ENCODE results near the gene NID1. TPM values are rescaled to one million over a fixed set of nuclear protein-coding genes. Genes with fewer than 3 reads are reported as not detected.

NID1 gene
- total RNA-seq, 6 donors from 2014 or later = 26.8 to 81.1 (median 46.1) TPM

- Histone ChIP-seq H3K9me3 (no peaks in the 10 kb centered on the region), H3K36me3 (peaks cover 0 to 46% (median 11%) of the 10 kb centered on the region in 4 donors), H3K27me3 (no peaks in the 10 kb centered on the region), H3K27ac (peak overlapping the region; percentile 32 to 73 (median 64)), H3K4me1 (peaks cover 4 to 16% (median 9%) of the 10 kb centered on the region in 4 donors), H3K4me3 (no peak overlapping the region)
- TF ChIP-seq CTCF (IDR thresholded peaks at IDR 0.05) (no peak), EP300 (IDR thresholded peaks at IDR 0.05) (no peak), POLR2AphosphoS5 (IDR thresholded peaks at IDR 0.05) (no peak), POLR2A (IDR thresholded peaks at IDR 0.05) (no peak)
- WGBS, 2 donors = 52 to 68% methylated on average over 6 of the region's 6 CpGs
- peak in 1 of 2 donors; percentile 52 for ATAC-seq (ENCODE audit: low FRiP score in 2 of 2)
- no peak for DNase-seq
Observed at GRCh38 chr1:235984041-235984825, 80.7 kb downstream of the NID1 start.

- no peak for TF ChIP-seq EP300 (IDR thresholded peaks at IDR 0.05)
- no peak for TF ChIP-seq POLR2AphosphoS5 (IDR thresholded peaks at IDR 0.05)
- no peak for TF ChIP-seq POLR2A (IDR thresholded peaks at IDR 0.05)
- no peak for TF ChIP-seq CTCF (IDR thresholded peaks at IDR 0.05)
- Histone ChIP-seq H3K27me3 (no peaks in the 10 kb centered on the region), H3K36me3 (peaks cover 0 to 61% (median 22%) of the 10 kb centered on the region in 4 donors), H3K4me1 (peaks cover 4 to 12% (median 10%) of the 10 kb centered on the region in 4 donors), H3K4me3 (no peak overlapping the region), H3K9me3 (peaks cover 0 to 4% (median 0%) of the 10 kb centered on the region in 4 donors), H3K27ac (no peak overlapping the region)
- 44 to 77% methylated on average over 3 of the region's 3 CpGs for WGBS, 2 donors
- ATAC-seq (ENCODE audit: low FRiP score in 2 of 2) (peak in 1 of 2 donors; percentile 53), DNase-seq (no peak)
Observed at GRCh38 chr1:235980976-235981375, 83.9 kb downstream of the NID1 start.

- Histone ChIP-seq H3K4me3 (no peak overlapping the region), H3K9me3 (peaks cover 0 to 4% (median 0%) of the 10 kb centered on the region in 4 donors), H3K27ac (no peak overlapping the region), H3K27me3 (no peaks in the 10 kb centered on the region), H3K36me3 (peaks cover 0 to 57% (median 22%) of the 10 kb centered on the region in 4 donors), H3K4me1 (peaks cover 4 to 12% (median 9%) of the 10 kb centered on the region in 4 donors)
- DNase-seq = no peak
- ATAC-seq (ENCODE audit: low FRiP score in 2 of 2) = no peak
- WGBS, 2 donors = 89 to 93% methylated on average over 6 to 12 of the region's 12 CpGs
- TF ChIP-seq EP300 (IDR thresholded peaks at IDR 0.05) (no peak), POLR2AphosphoS5 (IDR thresholded peaks at IDR 0.05) (no peak), CTCF (IDR thresholded peaks at IDR 0.05) (no peak)
Observed at GRCh38 chr1:235979716-235980333, 85.1 kb downstream of the NID1 start.

GRCh38 chr1:235979176-235979575, 85.7 kb downstream of the NID1 start:
- Histone ChIP-seq H3K4me1 (peaks cover 4 to 6% (median 4%) of the 10 kb centered on the region in 4 donors), H3K27ac (no peak overlapping the region), H3K27me3 (no peaks in the 10 kb centered on the region), H3K4me3 (no peak overlapping the region), H3K36me3 (peaks cover 0 to 51% (median 22%) of the 10 kb centered on the region in 4 donors), H3K9me3 (peaks cover 0 to 4% (median 0%) of the 10 kb centered on the region in 4 donors)
- no peak for TF ChIP-seq EP300 (IDR thresholded peaks at IDR 0.05)
- TF ChIP-seq POLR2A (IDR thresholded peaks at IDR 0.05) = no peak
- no peak for TF ChIP-seq CTCF (IDR thresholded peaks at IDR 0.05)
- no peak for TF ChIP-seq POLR2AphosphoS5 (IDR thresholded peaks at IDR 0.05)
- WGBS, 2 donors = 80 to 90% methylated on average over 4 of the region's 4 CpGs
- DNase-seq (no peak), ATAC-seq (ENCODE audit: low FRiP score in 2 of 2) (no peak)

Measured in upper lobe of left lung (tissue), 6 donors.